Activated CD4-positive, alpha-beta T cell treated with anti-CD3 and anti-CD28 coated beads, Interleukin-2, amount 10 ng/mL, durations not matched to agents 24 days and 14 days (primary cell): ENCODE data around the gene TMEM69. TPM values are rescaled to one million over a fixed set of nuclear protein-coding genes. Genes with fewer than 3 reads are reported as not detected.

Experiments used
- DNase-seq: peaks from one replicate; pipeline ENCODE4 v3.0.0; 2022
- H3K27ac Mint-ChIP-seq: one replicate; pipeline ENCODE4 v1.8.0; 2022; ENCODE audit warnings: mild to moderate bottlenecking, mixed read lengths
- H3K27me3 Mint-ChIP-seq: one replicate; pipeline ENCODE4 v1.8.0; 2022; ENCODE audit warnings: mixed read lengths
- H3K36me3 Mint-ChIP-seq: one replicate; pipeline ENCODE4 v1.8.0; 2022; ENCODE audit warnings: low read depth, mild to moderate bottlenecking, mixed read lengths
- H3K4me1 Mint-ChIP-seq: one replicate; pipeline ENCODE4 v1.8.0; 2021; ENCODE audit warnings: mixed read lengths
- H3K4me3 Mint-ChIP-seq: one replicate; pipeline ENCODE4 v1.8.0; 2022; ENCODE audit warnings: mild to moderate bottlenecking, moderate library complexity, mixed read lengths
- H3K9me3 Mint-ChIP-seq: one replicate; pipeline ENCODE4 v1.8.0; 2021; ENCODE audit warnings: mixed read lengths
- intact Hi-C: fragments of 100-400 bp; cut with micrococcal nuclease; formaldehyde crosslinking; loops from one replicate; pipeline ENCODE4 v1.15.1; 2023
- total RNA-seq: library from RNA; stranded (reverse); gene quantifications from 2 replicates; pipeline ENCODE4 v1.2.3, GENCODE V29; 2022

Gene TMEM69, protein sequence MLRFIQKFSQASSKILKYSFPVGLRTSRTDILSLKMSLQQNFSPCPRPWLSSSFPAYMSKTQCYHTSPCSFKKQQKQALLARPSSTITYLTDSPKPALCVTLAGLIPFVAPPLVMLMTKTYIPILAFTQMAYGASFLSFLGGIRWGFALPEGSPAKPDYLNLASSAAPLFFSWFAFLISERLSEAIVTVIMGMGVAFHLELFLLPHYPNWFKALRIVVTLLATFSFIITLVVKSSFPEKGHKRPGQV
- 29.4 and 38.7 TPM in 2 replicates for total RNA-seq

DNA sequence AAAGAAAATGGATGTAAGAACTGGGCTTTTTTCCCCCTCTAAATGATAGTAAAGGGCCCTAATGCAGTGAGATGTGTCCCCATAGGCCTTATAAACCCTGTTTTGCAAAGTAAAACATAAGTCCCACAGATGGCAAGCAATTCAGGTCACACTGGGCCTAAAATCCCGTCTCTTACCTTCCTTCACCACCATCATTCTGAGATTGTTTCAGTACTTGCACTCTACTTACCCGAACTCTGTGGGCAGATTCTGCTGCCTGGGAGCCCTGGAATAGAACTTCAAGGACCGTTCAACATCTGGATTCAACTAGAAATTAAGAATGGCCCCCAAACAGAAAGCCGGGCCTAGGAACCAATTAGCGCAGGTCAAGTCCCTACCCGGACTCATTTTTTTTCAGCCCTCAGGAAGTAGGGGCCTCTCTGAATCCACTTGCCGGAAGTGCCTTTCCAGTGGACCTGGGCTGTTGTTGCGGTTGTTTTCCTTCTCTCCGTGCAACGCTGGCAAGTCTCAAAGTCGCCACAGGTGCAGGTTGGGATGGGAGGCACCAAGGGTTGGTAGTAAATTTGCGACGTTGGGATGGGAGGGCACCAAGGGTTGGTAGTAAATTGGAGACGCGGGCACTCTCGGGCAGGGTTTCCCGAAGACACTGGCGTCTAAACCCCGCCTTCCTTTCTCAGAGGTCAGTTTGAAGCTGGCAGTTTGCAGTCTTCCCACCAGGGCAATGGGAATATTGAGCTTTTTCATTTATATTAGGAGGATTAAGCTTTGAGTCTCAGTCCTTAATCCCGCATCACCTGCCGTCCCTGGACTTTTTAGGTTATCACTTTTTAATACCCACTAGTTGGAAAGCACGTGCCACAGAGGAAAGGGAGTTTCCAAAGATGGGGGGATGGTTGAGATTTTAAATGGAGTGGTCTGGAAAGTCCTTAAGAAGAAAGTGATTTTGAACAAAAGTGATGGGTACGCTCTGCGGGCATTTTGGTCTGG, at the start of gene TMEM69:
TSS of gene TMEM69 (plus strand) at position 428 of the 987 bp plus-strand sequence. CDS start 2,888 bp downstream, outside the sequence.
- no peaks in the 10 kb centered on the region for H3K9me3 Mint-ChIP-seq
- peak within 1 kb of the TSS; percentile 97 for H3K27ac Mint-ChIP-seq
- intact Hi-C loops, result loop anchor here (1.0 to 5.0 kb wide), 7 partner anchors 62 to 966 kb away; partner anchors contain the start of genes IPP, LRRC41, MUTYH and NASP
- H3K4me1 Mint-ChIP-seq, result peaks cover 26% of the 10 kb centered on the region
- DNase-seq, result peak; percentile 94
- H3K36me3 Mint-ChIP-seq, result peaks cover 31% of the 10 kb centered on the region
- no peaks in the 10 kb centered on the region for H3K27me3 Mint-ChIP-seq
- H3K4me3 Mint-ChIP-seq, result peak within 1 kb of the TSS; percentile 98

GRCh38 chr1:45640293-45640692, 47.7 kb upstream of the TMEM69 start:
- Mint-ChIP-seq H3K27ac (no peak overlapping the region), H3K9me3 (no peaks in the 10 kb centered on the region), H3K4me3 (no peak overlapping the region), H3K36me3 (peaks cover 24% of the 10 kb centered on the region), H3K27me3 (no peaks in the 10 kb centered on the region), H3K4me1 (no peaks in the 10 kb centered on the region)
- intact Hi-C loops, result no loop called here
- DNase-seq, result no peak

- Mint-ChIP-seq H3K4me1 (peaks cover 3% of the 10 kb centered on the region), H3K9me3 (no peaks in the 10 kb centered on the region), H3K4me3 (no peak overlapping the region), H3K36me3 (peaks cover 35% of the 10 kb centered on the region), H3K27ac (no peak overlapping the region), H3K27me3 (no peaks in the 10 kb centered on the region)
- intact Hi-C loops, result no loop called here
- DNase-seq, result no peak
Measured at GRCh38 chr1:45643321-45643720, 44.7 kb upstream of the TMEM69 start.

GRCh38 chr1:45643978-45644377, 44.0 kb upstream of the TMEM69 start:
- no peaks in the 10 kb centered on the region for H3K9me3 Mint-ChIP-seq
- H3K4me1 Mint-ChIP-seq, result peaks cover 4% of the 10 kb centered on the region
- H3K27me3 Mint-ChIP-seq, result no peaks in the 10 kb centered on the region
- DNase-seq, result no peak
- no peak overlapping the region for H3K4me3 Mint-ChIP-seq
- H3K27ac Mint-ChIP-seq, result no peak overlapping the region
- intact Hi-C loops, result no loop called here
- H3K36me3 Mint-ChIP-seq, result peaks cover 36% of the 10 kb centered on the region

GRCh38 chr1:45644661-45645060, 43.3 kb upstream of the TMEM69 start:
- Mint-ChIP-seq H3K9me3 (no peaks in the 10 kb centered on the region), H3K27ac (no peak overlapping the region), H3K4me3 (no peak overlapping the region), H3K36me3 (peaks cover 38% of the 10 kb centered on the region), H3K27me3 (no peaks in the 10 kb centered on the region), H3K4me1 (peaks cover 4% of the 10 kb centered on the region)
- DNase-seq, result no peak
- intact Hi-C loops, result no loop called here

GRCh38 chr1:45647248-45648021, 40.5 kb upstream of the TMEM69 start:
- intact Hi-C loops, result no loop called here
- Mint-ChIP-seq H3K27ac (no peak overlapping the region), H3K4me3 (no peak overlapping the region), H3K27me3 (no peaks in the 10 kb centered on the region), H3K9me3 (no peaks in the 10 kb centered on the region), H3K4me1 (peaks cover 7% of the 10 kb centered on the region), H3K36me3 (peaks cover 29% of the 10 kb centered on the region)
- no peak for DNase-seq

GRCh38 chr1:45654540-45655280, 33.3 kb upstream of the TMEM69 start:
- Mint-ChIP-seq H3K27ac (no peak overlapping the region), H3K9me3 (no peaks in the 10 kb centered on the region), H3K36me3 (peaks cover 60% of the 10 kb centered on the region), H3K4me1 (peaks cover 10% of the 10 kb centered on the region), H3K4me3 (no peak overlapping the region), H3K27me3 (no peaks in the 10 kb centered on the region)
- no peak for DNase-seq
- intact Hi-C loops, result no loop called here

DNA sequence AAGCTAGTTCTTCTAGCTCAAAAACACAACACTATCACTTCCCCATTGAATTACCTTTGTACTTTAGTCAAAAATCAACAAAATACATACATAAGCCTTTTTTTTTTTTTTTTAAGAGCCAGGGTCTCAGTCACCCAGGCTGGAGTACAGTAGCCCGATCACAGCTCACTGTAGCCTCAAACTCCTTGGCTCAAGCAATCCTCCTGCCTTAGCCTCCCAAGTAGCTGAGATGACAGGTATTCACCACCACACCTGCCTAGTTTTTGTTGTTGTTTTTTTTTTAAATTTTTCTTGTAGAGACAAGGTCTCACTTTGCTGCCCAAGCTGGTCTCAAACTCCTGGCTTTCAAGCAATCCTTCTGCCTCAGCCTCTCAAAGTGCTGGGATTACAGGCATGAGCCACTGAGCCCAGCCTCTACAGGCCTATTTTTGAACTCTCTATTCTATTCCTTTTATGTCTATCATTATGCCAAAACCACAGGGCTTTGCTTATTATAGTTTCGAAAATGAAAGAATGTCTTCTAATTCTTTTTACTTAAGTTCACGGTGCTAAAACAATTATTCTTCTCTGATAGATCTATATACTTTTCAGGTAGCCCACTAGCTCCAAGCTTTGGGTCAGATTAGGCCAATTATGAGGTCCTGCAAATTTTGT, 31.3 kb upstream of the TMEM69 start:
- Mint-ChIP-seq H3K27ac (no peak overlapping the region), H3K4me1 (peaks cover 7% of the 10 kb centered on the region), H3K27me3 (no peaks in the 10 kb centered on the region), H3K36me3 (peaks cover 64% of the 10 kb centered on the region), H3K4me3 (no peak overlapping the region), H3K9me3 (no peaks in the 10 kb centered on the region)
- DNase-seq, result no peak
- intact Hi-C loops, result no loop called here

- intact Hi-C loops, result no loop called here
- H3K4me1 Mint-ChIP-seq, result peaks cover 7% of the 10 kb centered on the region
- no peak overlapping the region for H3K27ac Mint-ChIP-seq
- no peak overlapping the region for H3K4me3 Mint-ChIP-seq
- peaks cover 60% of the 10 kb centered on the region for H3K36me3 Mint-ChIP-seq
- H3K27me3 Mint-ChIP-seq, result no peaks in the 10 kb centered on the region
- no peak for DNase-seq
- H3K9me3 Mint-ChIP-seq, result no peaks in the 10 kb centered on the region
Measured at GRCh38 chr1:45658171-45658570, 29.8 kb upstream of the TMEM69 start.

DNA sequence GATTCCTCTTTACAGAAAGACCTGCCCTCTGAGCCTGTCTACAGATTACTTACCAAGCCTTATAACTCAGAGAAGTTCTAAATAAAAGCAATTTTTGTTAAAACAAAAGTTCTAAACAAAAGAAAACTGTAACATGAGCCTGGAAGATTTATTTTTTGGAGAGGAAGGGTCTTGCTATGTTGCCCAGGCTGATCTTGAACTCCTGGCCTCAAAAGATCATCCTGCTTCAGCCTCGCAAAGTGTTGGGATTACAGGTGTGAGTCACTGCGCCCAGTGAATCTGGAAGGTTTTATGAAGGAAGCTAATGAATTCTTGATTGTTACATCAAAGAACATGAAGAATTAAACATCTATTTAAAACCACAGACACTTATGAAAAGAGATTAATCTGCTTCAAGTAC, 28.8 kb upstream of the TMEM69 start:
- Mint-ChIP-seq H3K4me1 (peaks cover 9% of the 10 kb centered on the region), H3K27me3 (no peaks in the 10 kb centered on the region), H3K4me3 (no peak overlapping the region), H3K9me3 (no peaks in the 10 kb centered on the region), H3K27ac (no peak overlapping the region), H3K36me3 (peaks cover 63% of the 10 kb centered on the region)
- intact Hi-C loops, result no loop called here
- no peak for DNase-seq

- no peak for DNase-seq
- Mint-ChIP-seq H3K9me3 (no peaks in the 10 kb centered on the region), H3K4me1 (peaks cover 5% of the 10 kb centered on the region), H3K27ac (no peak overlapping the region), H3K27me3 (no peaks in the 10 kb centered on the region), H3K36me3 (peaks cover 53% of the 10 kb centered on the region), H3K4me3 (no peak overlapping the region)
- intact Hi-C loops, result no loop called here
Measured at GRCh38 chr1:45660336-45660735, 27.6 kb upstream of the TMEM69 start.

GRCh38 chr1:45666836-45667235, 21.1 kb upstream of the TMEM69 start:
- intact Hi-C loops, result no loop called here
- H3K4me1 Mint-ChIP-seq, result peaks cover 11% of the 10 kb centered on the region
- no peak overlapping the region for H3K4me3 Mint-ChIP-seq
- no peak overlapping the region for H3K27ac Mint-ChIP-seq
- peaks cover 19% of the 10 kb centered on the region for H3K36me3 Mint-ChIP-seq
- no peak for DNase-seq
- H3K27me3 Mint-ChIP-seq, result no peaks in the 10 kb centered on the region
- no peaks in the 10 kb centered on the region for H3K9me3 Mint-ChIP-seq
